Measurements from ENCODE around the gene SUGCT.

SUGCT gene

GRCh38 chr7:40608321-40609075 lies 473.7 kb downstream of the SUGCT start:
- DNase-seq, result no peak
- Histone ChIP-seq H2AFZ (ENCODE audit: low read length) (no peak overlapping the region), H3K9me2 (replicated peaks; ENCODE audit: insufficient read depth, low read length) (no peaks in the 10 kb centered on the region), H3K4me2 (ENCODE audit: low read depth, low read length) (no peak overlapping the region), H3F3A (ENCODE audit: insufficient read depth, low read length) (no peaks in the 10 kb centered on the region), H3K36me3 (replicated peaks; ENCODE audit: insufficient read depth, low read length) (no peaks in the 10 kb centered on the region), H4K20me1 (ENCODE audit: insufficient read depth, low read length) (no peaks in the 10 kb centered on the region), H3K27me3 (replicated peaks; ENCODE audit: insufficient read depth, low read length) (no peaks in the 10 kb centered on the region), H3K9ac (ENCODE audit: low read length) (no peak overlapping the region), H3K9me3 (replicated peaks; ENCODE audit: insufficient read depth, low read length) (no peaks in the 10 kb centered on the region), H3K27ac (ENCODE audit: low read length) (no peak overlapping the region), H3K79me2 (ENCODE audit: low read length) (no peaks in the 10 kb centered on the region), H3K4me3 (ENCODE audit: low read length) (no peak overlapping the region), H3K4me1 (ENCODE audit: low read length) (no peaks in the 10 kb centered on the region)
- TF ChIP-seq EZH2phosphoT487 (IDR thresholded peaks at IDR 0.05; ENCODE audit: low read length), result no peak
- TF ChIP-seq CTCF (IDR thresholded peaks at IDR 0.05; ENCODE audit: low read length), result no peak
- TF ChIP-seq EZH2 (optimal IDR thresholded peaks at IDR 0.05; ENCODE audit: low read depth, low read length), result no peak

GRCh38 chr7:40610461-40610860 lies 475.7 kb downstream of the SUGCT start:
- DNase-seq, result no peak
- no peak for TF ChIP-seq CTCF (IDR thresholded peaks at IDR 0.05; ENCODE audit: low read length)
- TF ChIP-seq EZH2phosphoT487 (IDR thresholded peaks at IDR 0.05; ENCODE audit: low read length), result no peak
- no peak for TF ChIP-seq EZH2 (optimal IDR thresholded peaks at IDR 0.05; ENCODE audit: low read depth, low read length)
- no peaks in the 10 kb centered on the region for H4K20me1 ChIP-seq (ENCODE audit: insufficient read depth, low read length)
- no peaks in the 10 kb centered on the region for H3F3A ChIP-seq (ENCODE audit: insufficient read depth, low read length)
- no peak overlapping the region for H3K27ac ChIP-seq (ENCODE audit: low read length)
- H3K4me3 ChIP-seq (ENCODE audit: low read length), result no peak overlapping the region
- H3K27me3 ChIP-seq (replicated peaks; ENCODE audit: insufficient read depth, low read length), result no peaks in the 10 kb centered on the region
- H3K9me2 ChIP-seq (replicated peaks; ENCODE audit: insufficient read depth, low read length), result no peaks in the 10 kb centered on the region
- no peaks in the 10 kb centered on the region for H3K36me3 ChIP-seq (replicated peaks; ENCODE audit: insufficient read depth, low read length)
- no peaks in the 10 kb centered on the region for H3K79me2 ChIP-seq (ENCODE audit: low read length)
- H2AFZ ChIP-seq (ENCODE audit: low read length), result no peak overlapping the region
- H3K9me3 ChIP-seq (replicated peaks; ENCODE audit: insufficient read depth, low read length), result no peaks in the 10 kb centered on the region
- H3K4me1 ChIP-seq (ENCODE audit: low read length), result no peaks in the 10 kb centered on the region
- no peak overlapping the region for H3K9ac ChIP-seq (ENCODE audit: low read length)
- no peak overlapping the region for H3K4me2 ChIP-seq (ENCODE audit: low read depth, low read length)

- H3K4me3 ChIP-seq (ENCODE audit: low read length), result no peak overlapping the region
- no peaks in the 10 kb centered on the region for H3F3A ChIP-seq (ENCODE audit: insufficient read depth, low read length)
- no peaks in the 10 kb centered on the region for H3K4me1 ChIP-seq (ENCODE audit: low read length)
- no peaks in the 10 kb centered on the region for H3K9me2 ChIP-seq (replicated peaks; ENCODE audit: insufficient read depth, low read length)
- no peak overlapping the region for H3K9ac ChIP-seq (ENCODE audit: low read length)
- H3K9me3 ChIP-seq (replicated peaks; ENCODE audit: insufficient read depth, low read length), result no peaks in the 10 kb centered on the region
- H4K20me1 ChIP-seq (ENCODE audit: insufficient read depth, low read length), result no peaks in the 10 kb centered on the region
- H3K27ac ChIP-seq (ENCODE audit: low read length), result no peak overlapping the region
- H3K79me2 ChIP-seq (ENCODE audit: low read length), result no peaks in the 10 kb centered on the region
- H2AFZ ChIP-seq (ENCODE audit: low read length), result no peak overlapping the region
- no peak overlapping the region for H3K4me2 ChIP-seq (ENCODE audit: low read depth, low read length)
- TF ChIP-seq EZH2 (optimal IDR thresholded peaks at IDR 0.05; ENCODE audit: low read depth, low read length) (no peak), CTCF (IDR thresholded peaks at IDR 0.05; ENCODE audit: low read length) (no peak), EZH2phosphoT487 (IDR thresholded peaks at IDR 0.05; ENCODE audit: low read length) (no peak)
- H3K36me3 ChIP-seq (replicated peaks; ENCODE audit: insufficient read depth, low read length), result no peaks in the 10 kb centered on the region
- H3K27me3 ChIP-seq (replicated peaks; ENCODE audit: insufficient read depth, low read length), result no peaks in the 10 kb centered on the region
- DNase-seq, result no peak
These were observed 476.5 kb downstream of the SUGCT start for GRCh38 chr7:40611095-40611871.
